CD4-positive, alpha-beta T cell treated with Interleukin-12 subunit alpha and Interleukin-12 subunit beta, for 1 hour (primary cell): ENCODE data around the gene CHCHD2.
"Not testable (repeated sequence)": the region's sequence is repeated elsewhere in the genome, so short reads cannot be mapped to it uniquely, and the experiment has no call there.

ENCODE experiments used
- DNase-seq: peaks from one replicate; pipeline ENCODE4 v3.0.0-alpha.2; 2020

The CHCHD2 gene

GRCh38 chr7:56106108-56107073, at the start of gene CHCHD2:
Gene CHCHD2 (minus strand): TSS chr7:56106476. CDS start chr7:56106413, 63 bp downstream.
- DNase-seq = peak; percentile 96

GRCh38 chr7:56131062-56131461, 24.8 kb upstream of the CHCHD2 start:
- DNase-seq = not testable (repeated sequence)

- DNase-seq = no peak
Observed at GRCh38 chr7:56127241-56127975, 21.1 kb upstream of the CHCHD2 start.

GRCh38 chr7:56125831-56126230, 19.6 kb upstream of the CHCHD2 start:
- DNase-seq = no peak

- DNase-seq = no peak
Observed at GRCh38 chr7:56124981-56125380, 18.7 kb upstream of the CHCHD2 start.

- no peak for DNase-seq
Observed at GRCh38 chr7:56121440-56121839, 15.2 kb upstream of the CHCHD2 start.

GRCh38 chr7:56115852-56116538, 9.7 kb upstream of the CHCHD2 start, which contains the start of gene NUPR2:
Gene NUPR2 (minus strand): TSS chr7:56116417. CDS start chr7:56116314, 103 bp downstream.
- DNase-seq = no peak

GRCh38 chr7:56112244-56112643, 6.0 kb upstream of the CHCHD2 start:
- not testable (repeated sequence) for DNase-seq

GRCh38 chr7:56110611-56111010, 4.3 kb upstream of the CHCHD2 start:
- no peak for DNase-seq

- DNase-seq = no peak
Observed at GRCh38 chr7:56107954-56108258, 1.6 kb upstream of the CHCHD2 start.

- DNase-seq = peak; percentile 53
Observed at GRCh38 chr7:56105508-56105907, 768 bp downstream of the CHCHD2 start.

GRCh38 chr7:56104138-56104537, 2.1 kb downstream of the CHCHD2 start:
- not testable (repeated sequence) for DNase-seq

- no peak for DNase-seq
Observed at GRCh38 chr7:56099653-56100052, 6.6 kb downstream of the CHCHD2 start.

GRCh38 chr7:56098187-56099008, 7.9 kb downstream of the CHCHD2 start:
- DNase-seq = not testable (repeated sequence)

GRCh38 chr7:56097700-56098099, 8.6 kb downstream of the CHCHD2 start:
- no peak for DNase-seq

GRCh38 chr7:56092789-56093531, 13.3 kb downstream of the CHCHD2 start, which contains the start of gene PHKG1:
Gene PHKG1 (minus strand): TSS chr7:56092952. CDS start chr7:56088941, 4,011 bp downstream.
- no peak for DNase-seq

- DNase-seq = not testable (repeated sequence)
Observed at GRCh38 chr7:56092388-56092787, 13.9 kb downstream of the CHCHD2 start.

GRCh38 chr7:56091591-56091990, 14.7 kb downstream of the CHCHD2 start:
- DNase-seq = no peak

GRCh38 chr7:56087445-56087844, 18.8 kb downstream of the CHCHD2 start:
- DNase-seq = no peak

GRCh38 chr7:56086761-56087160, 19.5 kb downstream of the CHCHD2 start:
- no peak for DNase-seq

- no peak for DNase-seq
Observed at GRCh38 chr7:56083150-56083785, 23.0 kb downstream of the CHCHD2 start.
